ENCODE measurements around the gene TECTB.
A peak's percentile ranks its signal among the peaks of the same experiment; 100 is the strongest.

Gene TECTB

DNA sequence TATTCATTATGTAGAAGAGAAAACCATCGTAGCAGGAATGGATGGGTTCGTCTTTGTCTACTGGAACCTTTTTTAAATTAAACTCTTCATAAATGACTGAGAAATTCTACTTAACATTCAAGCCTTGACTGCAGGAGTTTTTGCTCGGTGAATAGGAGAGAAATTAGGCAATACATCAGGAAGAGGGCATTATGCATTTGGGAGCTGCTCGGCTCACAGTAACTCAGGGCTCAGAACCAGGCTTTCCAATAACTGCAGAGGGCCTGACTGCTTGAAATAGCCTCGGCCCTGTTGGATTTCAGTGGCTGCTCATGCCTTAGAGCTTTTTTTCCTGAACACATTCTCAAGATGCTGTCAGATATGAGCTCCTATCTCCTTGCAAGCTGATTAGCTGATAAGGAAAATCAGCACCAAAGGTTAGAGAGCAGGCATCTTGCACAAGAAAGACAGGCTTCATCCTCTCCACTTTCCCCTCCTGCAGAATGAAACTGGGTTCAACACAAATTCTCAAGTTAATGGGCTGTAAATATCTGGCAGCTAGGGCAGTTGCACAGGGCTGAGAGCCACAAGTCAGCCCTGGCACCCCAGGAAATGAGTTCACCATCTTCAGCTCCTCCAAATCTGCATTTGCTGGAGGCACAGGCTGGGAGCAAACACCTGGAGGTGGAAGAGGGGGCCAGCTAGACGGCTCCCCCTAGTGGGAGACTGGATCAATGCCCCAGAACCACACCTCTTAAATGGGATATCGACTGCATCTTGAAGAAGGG is 24.3 kb downstream of the TECTB start:
- peak; percentile 10 to 23 (median 14) for DNase-seq (ENCODE audit: low read depth in 2 of 3, low spot score in 1 of 3)

DNA sequence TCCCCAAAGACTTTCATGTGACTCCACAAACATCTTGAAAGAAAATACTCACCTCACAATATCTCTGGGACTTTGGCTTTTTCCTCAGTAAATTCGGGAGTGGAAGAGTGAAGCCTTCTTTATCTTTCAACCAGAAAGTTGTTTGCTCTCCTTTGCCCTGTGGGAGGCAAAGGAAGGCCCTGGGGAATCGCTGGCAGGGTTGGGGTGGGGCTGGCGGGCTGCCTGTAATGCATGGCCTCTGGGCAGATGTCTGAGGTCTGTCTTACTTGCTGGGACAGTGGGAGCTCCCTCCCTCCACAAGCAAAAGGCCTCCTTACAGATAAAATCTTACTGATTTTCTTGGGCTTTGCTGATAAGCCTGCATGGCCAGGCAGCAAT is 24.9 kb downstream of the TECTB start:
- no peak for DNase-seq (ENCODE audit: low read depth in 2 of 3, low spot score in 1 of 3)

DNA sequence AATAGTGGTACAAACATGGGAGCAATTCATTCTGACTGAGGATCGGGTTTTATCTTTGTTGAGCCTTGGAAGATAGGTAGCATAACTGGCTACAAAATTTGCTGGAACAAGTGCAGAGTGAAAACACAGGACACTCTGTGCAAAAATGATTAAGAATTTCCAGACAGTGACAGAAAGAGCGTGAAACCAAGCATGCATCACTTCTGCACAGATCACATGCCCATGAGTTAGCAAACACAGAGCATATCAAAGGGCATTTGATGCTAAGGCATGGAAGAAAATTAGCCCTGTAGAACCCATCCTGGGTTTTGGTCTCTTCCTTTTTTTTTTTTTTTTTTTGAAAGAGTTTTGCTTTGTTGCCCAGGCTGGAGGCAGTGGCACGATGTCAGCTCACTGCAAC is 28.3 kb downstream of the TECTB start:
- DNase-seq (ENCODE audit: low read depth in 2 of 3, low spot score in 1 of 3) = no peak

DNA sequence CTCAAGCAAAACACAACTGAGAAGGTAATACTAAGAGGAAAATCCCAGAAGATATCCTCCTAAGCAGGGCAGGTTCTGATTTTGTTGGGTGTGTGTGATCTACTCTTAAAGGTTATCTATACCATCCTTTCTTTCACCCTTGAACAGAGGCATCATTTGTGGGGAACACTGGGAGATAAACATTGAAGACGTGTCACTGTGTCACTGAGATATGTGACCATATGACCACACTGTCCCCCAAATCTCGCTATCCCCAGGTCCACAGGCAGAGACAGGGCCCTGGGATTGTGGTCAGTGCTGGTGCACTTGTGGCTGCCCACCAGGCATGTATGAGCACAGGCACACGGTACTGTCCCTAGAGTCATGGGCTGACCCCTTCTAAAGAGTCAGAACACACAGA is 30.0 kb downstream of the TECTB start:
- no peak for DNase-seq (ENCODE audit: low read depth in 2 of 3, low spot score in 1 of 3)

DNA sequence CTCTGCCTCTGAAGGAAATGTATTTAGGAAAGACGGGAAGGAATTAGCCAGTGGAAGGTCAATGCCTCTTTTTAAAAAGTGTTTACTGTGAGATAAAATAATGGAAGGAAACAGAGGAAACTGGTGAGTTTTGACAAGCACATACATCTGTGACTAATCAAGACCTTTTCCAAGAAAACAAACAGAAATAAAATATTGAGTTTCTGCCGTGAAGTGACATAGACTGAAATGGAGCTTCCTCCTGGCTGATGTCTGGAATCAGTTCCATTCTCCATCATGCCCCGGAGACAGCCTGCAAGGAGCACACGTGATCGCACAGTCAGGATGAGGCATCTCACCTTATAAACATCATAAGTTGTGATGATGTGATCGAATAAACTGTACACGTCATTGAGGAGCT is 30.7 kb downstream of the TECTB start:
- DNase-seq (ENCODE audit: low read depth in 2 of 3, low spot score in 1 of 3) = no peak

DNA sequence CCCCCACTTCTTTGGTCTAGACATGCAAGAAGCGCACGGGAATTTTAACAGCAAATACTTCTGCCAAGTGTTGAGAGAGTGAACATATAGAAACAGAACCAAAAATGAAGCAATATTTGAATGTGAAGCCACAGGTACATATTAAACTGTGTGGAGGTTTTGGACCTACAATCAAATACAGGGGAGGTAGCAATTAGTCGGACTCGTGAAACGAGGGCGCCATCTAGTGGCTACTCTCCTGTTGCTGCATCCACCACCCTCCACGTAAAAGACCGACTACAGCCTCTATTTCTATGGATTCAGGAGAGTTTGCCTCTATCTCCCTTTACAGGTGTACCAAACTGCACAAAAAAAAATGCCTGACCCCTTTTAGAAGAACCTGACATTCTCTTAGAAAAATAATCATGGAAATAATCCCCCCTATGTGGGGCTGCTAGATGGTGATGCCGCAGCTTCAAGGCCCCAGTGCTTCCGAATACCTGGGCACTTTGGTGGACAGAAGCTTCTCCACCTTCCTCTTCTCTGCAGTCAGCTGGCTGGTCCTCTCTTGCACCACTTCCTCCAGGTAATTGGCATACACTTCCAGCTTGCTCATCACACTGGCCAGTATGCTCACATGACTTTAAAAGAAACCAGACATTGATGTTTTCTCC is 31.7 kb downstream of the TECTB start:
- peak; percentile 63 to 77 (median 64) for DNase-seq (ENCODE audit: low read depth in 2 of 3, low spot score in 1 of 3)

DNA sequence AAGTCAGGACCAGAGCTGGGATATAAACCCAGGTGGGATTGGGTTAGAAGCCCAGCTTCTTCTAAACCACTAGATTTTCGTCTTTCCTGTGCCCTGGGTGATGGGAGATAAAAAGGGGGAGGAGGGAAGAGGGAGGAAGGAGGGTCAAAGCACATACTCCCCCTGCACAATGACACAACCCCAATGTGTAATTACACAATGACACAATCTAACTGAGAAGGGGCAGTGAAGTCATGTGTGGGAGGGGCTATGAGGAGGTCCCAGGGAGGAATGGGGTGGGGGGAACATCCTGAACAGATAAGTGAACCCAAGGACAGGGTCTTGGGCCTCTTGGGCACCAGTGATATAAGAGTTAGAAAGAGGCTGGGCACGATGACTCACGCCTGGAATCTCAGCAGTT is 44.5 kb downstream of the TECTB start:
- no peak for DNase-seq (ENCODE audit: low read depth in 2 of 3, low spot score in 1 of 3)

DNA sequence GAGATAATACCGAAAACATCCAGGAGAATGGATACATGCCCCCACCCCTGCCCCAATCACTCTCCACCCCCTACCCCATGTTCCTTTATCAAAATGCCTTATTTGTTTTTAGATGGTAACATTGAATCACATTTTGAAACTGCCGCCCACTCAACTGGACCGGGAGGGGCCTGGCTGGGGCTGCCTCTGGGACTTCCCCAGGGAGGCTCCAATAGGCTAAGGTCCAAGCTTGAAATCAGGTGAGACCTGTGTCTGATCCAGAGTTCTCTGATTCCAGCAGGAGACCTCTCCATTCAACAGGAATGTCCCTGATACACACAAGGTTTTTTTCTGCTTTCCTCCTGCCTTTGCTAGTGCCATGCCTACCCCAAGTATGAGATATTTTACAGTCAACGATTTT is 47.0 kb downstream of the TECTB start:
- no peak for DNase-seq (ENCODE audit: low read depth in 2 of 3, low spot score in 1 of 3)

DNA sequence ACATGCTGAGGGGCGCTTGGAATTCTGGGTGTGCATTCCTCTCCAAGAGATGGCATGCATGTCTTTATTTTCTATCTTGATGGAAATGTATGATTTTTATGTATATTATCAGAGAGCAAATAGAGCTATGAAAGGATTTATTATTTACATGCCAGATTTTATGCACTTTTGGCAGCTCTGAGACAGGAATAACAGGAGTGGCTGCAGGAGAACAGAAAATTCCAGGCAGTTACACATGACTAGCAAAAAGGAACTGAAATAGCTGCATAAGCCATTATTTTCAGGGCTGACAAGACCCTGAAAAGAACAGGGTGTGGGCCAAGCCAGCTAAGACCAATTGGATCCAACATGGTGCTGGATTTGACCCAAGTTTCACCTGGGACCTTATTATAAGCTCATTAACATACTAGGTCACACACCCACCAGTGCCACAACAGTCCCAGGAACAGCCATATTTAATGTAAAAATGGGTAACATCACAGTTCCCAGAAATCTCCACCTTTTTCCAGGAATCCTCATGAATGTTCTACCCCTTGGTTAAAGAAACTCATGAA is 47.5 kb downstream of the TECTB start:
- no peak for DNase-seq (ENCODE audit: low read depth in 2 of 3, low spot score in 1 of 3)

DNA sequence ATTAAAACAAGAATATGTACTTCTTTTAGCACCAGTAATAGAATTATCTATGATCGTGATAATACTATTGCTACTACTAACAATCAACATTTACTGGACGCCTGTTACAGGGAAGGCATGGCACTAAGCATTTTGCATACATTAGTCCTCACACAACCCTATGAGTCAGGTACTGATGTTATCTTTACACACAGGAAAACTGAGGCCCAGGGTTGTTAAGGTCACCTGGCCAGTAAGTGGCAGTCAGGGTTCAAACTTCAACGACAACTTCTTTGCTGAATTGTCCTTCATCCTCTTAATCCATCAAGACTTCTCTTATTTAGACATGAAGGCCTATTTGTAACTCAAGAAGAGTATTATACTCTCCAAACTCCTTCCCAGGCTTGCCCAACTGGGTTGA is 48.8 kb downstream of the TECTB start:
- DNase-seq (ENCODE audit: low read depth in 2 of 3, low spot score in 1 of 3) = no peak

DNA sequence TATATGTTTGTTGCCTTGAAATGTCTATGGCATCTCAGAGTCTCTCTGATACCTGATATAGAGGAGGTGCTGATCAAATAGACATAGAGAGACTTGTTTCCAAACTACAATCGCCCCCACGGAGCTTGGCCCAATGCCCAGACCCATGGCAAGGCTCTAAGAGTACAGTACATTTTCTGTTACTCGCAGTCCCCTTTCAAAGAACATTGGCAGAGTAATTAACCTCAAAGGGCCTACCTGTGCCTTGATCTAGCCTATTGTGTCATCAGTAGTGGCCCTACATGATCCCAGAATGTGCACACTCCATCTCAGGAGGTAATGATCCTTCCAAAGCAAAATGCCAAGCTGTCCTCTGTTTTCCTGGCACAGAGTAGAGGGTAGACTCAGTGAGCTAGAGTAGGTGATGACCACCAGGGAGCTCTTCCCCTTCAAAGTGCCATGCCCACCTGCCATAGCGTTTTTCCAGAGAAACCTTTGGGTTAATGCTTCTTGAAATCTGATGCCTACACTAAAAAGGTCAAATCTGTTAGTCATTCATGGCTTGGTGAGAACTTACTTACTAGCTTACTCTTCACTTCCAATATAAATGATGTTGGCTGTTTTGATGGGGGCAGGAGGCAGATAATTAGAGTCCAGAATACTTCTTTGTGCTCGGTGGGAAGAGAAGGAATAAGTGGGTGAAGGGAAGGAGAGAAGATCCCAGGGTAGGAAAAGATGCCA is 49.5 kb downstream of the TECTB start:
- DNase-seq (ENCODE audit: low read depth in 2 of 3, low spot score in 1 of 3) = no peak

DNA sequence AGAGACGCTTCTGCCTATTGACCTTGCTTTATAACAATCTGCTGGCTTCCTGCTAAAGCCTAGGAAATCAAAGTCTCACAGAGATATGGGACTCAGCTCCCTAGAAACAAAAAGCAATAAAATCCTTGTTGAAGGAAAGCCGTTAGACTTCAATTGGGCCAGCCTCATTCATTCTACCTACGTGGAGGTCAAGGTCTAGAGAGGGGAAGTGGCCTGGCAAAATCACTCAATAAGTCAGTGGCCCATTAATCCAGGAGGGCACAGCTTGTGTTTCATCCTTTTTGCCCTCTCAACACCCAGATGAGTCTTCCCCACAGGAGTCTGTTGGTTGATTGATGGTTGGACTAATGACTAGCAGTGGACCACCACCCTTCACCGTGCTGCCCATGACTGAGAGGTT is 50.3 kb downstream of the TECTB start:
- no peak for DNase-seq (ENCODE audit: low read depth in 2 of 3, low spot score in 1 of 3)

DNA sequence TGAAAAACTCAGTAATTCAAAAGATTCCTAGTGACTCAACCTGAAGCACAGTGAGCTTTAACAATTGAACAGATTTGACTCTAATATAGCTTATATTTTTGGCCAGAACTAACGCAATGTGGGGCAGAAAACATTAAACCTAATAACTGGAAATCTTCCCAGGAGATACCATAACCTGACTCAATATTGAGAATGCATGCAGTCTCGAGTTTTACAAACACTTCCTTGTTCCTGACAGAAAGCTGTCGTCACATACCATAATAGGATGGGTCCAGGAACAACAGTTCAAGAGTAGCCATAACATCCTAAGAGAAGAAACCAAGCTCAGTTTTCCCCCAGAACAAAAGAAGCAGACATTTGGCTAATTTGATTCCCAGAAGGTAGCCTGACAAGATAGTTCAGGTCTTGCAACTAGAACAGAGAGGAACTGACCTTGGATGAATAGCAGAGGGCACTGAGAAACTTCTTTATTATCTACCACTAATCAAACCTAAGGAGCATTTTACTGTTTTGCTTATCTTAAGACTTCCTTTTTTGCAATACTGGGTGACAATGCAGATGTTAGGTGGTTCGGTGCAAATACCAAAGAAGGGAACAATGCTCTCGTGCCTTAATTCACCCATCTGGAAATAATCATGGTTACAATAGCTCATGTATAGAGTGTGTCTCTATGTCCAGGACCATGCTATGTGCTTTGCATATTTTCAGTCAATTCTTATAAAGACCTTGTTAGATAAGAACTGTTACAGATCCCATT is 52.1 kb downstream of the TECTB start:
- DNase-seq (ENCODE audit: low read depth in 2 of 3, low spot score in 1 of 3) = no peak

DNA sequence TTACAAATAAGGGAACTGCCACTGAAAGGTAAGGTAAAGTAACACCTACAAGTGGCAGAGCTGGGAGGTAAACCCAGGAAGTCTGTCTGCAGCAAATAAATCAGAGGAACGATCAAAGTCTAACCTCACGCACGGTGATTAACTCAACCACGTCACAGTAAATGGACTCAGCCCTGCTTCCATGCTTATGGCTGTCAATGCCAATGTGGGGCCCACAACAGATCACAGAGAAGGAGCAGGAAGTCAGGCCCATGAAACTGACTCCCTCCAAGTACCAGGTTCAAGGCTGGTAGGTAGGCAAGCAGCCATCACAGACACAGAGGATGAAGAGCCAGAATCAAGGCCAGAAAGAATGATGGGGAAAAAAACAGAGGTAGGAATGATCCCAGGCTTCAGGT is 52.7 kb downstream of the TECTB start:
- no peak for DNase-seq (ENCODE audit: low read depth in 2 of 3, low spot score in 1 of 3)

DNA sequence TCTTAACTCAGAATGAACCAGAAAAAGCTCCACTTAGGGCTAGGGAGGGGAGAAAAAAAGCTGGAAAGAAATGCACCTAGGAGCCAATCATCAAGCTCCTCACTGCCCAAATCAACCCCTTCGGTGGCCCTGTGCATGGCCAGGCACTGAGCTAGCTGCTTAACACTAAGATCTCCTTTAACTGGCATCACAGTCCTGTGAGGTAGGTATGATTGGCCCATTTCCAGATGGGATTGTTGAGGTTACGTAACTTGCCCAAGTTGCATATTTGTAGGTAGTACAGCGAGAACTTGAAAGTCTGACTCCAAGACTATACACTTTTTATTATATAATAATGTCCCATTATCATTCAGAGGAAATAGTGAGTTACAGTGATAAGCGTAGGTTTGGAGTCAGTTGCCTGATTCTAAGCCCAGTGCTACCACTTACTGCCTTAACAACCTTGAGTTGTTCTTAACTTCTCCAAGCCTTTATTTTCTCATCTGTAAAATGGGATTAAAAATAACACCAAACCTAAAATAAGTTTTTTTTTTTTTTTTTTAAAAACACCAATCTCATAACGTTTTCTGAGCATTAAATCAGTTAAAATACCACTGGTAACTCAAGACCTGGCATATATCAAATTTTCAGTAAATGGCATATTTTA is 53.5 kb downstream of the TECTB start:
- DNase-seq (ENCODE audit: low read depth in 2 of 3, low spot score in 1 of 3) = no peak

DNA sequence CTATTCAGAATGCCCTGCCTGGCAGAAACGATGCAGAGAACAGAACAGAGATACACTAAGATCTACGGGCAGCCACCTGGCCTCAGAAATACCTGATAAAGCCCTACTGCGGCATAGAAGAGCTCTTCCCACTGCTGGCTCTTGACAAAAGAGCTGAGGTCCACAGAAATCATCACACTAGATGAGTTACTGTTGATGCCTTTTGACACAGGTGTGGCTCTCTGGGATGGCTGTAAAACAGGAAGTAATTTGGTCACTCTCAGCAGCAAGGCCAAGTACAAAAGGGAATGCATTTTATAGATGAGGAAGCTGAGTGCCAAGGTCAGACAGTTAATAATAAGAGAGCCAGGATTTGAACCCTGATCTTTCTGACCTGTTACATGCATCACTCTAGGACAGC is 55.8 kb downstream of the TECTB start:
- DNase-seq (ENCODE audit: low read depth in 2 of 3, low spot score in 1 of 3) = no peak

DNA sequence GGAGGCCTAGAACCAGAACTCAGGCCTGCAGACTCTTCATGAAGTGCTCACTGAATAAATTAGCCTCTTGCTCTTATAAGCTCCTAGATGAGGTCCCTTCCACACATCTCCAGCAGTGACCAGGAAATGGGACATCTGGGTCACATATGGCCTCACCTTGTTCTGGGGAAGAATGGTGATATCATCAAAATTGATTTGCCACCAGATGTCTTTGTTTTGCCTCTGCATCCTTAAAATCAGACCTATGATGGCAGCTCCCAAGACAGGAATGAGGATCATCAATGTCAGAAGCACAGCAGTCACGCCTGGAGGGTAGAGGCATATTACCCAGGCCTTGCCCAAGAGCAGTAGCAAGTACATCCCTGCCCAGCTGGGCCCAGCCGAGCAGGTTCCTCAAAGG is 57.4 kb downstream of the TECTB start:
- DNase-seq (ENCODE audit: low read depth in 2 of 3, low spot score in 1 of 3) = no peak

DNA sequence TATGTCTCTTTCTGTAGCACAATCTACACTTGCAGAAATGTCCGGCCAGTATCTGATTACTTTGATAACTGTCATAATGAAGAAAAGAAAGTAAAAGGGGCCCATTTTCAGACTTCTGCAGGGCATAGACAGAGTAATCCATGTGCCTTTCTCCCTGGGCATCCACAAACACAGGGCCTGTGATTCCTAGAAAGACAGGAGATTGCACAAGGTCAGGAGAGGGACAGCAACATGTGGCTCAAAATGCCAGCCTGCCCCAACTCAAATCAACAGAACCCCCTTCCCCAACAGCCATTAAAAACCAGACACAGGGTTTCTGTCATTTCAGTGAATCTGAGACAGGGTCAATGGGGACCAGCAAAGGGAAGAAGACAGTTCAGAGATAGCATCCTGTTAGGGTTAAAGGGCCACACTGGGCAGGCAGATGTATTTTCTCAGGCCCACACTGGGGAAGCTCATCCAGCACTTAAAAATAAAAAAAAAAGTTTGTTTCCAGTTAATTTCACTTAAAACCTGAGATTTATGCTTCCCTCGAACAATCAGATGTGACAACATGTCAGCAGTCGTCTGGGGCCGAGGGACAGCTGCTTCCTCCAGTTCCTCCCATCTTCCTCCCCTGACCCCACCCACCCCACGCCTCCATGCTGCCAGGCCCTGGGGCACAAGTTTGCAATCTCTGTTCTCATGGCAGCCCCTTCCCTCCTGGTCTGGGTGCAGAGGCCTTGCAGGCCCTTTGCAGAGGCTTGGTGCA is 60.0 kb downstream of the TECTB start:
- no peak for DNase-seq (ENCODE audit: low read depth in 2 of 3, low spot score in 1 of 3)

DNA sequence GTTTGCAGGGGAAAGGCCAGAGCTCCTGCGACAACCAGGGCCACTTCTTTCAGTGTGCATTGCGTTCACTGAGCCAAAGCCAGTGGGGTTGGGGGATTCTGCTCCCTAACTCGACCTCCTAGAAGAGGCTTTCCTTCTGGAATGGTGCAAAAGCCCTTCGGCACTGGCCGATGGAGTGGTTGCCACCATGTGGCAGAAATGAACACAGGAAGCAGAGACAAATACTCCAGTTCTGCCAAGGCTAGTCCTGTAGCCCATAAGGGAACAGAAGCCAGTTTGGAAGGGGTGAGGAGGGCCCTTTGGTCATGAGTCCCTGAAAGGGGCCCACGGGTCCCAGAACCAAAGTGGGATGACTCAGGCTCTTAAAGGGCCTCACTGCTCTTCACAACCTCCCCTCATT is 61.1 kb downstream of the TECTB start:
- DNase-seq (ENCODE audit: low read depth in 2 of 3, low spot score in 1 of 3) = no peak

DNA sequence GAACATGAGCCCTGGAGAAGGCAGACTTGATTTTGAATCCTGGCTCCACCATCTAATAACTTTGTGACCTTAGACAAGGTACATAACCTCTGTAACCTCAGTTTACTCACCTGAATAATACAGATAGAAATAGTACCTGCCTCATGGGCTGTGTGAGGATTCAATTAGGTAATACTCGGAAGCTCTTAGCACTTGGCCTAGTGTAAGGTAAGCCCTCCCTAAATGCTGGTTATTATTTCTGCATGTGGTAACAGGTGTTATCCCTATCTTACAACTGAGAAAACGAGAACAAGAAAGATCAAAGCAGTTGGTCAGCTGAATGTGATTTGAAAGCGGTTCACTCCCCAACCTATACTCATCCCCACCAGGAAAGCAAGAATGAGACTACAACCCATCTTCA is 62.0 kb downstream of the TECTB start:
- no peak for DNase-seq (ENCODE audit: low read depth in 2 of 3, low spot score in 1 of 3)
